Activated T-helper 9 cell treated with anti-CD3 and anti-CD28 coated beads, Interleukin-2, amount 50 U/mL, for 16 hours (primary cell): Measurements from ENCODE around the gene BRK1.
"Not testable (repeated sequence)": the region's sequence is repeated elsewhere in the genome, so short reads cannot be mapped to it uniquely, and the experiment has no call there.

Experiments
- DNase-seq: peaks from one replicate; pipeline ENCODE4 v3.0.0-alpha.2; 2020; ENCODE audit warnings: low read depth

The BRK1 gene

DNA sequence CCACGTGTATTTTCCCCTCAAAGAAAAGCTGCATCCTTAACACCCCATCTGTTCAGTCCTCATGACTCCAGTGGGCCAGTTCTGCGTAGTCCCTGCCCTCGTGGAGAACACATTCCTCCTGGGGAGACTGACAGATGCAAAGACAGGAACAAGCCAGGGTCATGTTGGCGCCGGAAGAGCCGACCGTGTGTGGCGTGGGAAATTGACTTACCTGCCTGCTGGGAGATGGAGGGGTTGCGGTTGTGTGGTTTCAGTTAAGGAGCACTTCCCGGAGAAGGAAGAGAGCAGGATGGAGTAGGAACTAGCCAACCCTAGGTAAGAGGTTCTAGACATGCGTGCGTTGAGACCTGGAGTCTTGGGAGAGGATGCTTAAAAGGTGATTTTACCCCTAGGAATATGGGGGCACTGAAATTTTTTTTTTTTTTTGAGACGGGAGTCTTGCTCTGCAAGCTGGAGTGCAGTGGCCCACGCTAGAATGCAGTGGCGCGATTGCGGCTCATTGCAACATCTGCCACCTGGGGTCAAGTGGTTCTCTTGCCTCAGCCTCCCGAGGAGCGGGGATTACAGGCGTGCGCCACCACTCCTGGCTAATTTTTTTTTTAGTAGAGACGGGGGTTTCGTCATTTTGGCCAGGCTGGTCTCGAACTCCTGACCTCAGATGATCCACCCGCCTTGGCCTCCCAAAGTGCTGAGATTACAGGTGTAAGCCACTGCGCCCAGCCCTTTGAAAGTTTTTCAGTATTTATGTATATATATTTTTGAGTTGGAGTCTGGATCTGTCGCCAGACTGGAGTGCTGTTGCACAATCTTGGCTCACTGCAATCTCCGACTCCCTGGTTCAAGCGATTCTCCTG, 27.5 kb downstream of the BRK1 start:
- no peak for DNase-seq

DNA sequence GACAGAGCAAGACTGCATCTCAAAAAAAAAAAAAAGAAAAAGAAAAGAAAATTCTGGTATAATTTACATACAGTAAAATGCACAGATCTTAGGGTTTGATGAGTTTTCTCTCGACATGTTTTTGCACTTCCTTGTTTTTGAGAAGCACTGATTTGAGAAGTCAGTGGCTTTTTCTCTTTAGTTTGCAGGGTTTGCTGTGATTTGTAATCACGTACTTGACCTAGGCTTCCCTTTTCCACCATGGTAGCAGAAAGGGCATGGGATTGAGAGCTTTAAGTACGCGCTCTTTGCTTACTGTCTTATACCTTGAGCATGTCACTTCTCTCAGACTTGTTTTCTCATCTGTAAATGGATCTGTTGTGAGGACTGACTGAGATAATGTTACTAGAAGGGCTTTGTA, 30.2 kb downstream of the BRK1 start:
- no peak for DNase-seq

DNA sequence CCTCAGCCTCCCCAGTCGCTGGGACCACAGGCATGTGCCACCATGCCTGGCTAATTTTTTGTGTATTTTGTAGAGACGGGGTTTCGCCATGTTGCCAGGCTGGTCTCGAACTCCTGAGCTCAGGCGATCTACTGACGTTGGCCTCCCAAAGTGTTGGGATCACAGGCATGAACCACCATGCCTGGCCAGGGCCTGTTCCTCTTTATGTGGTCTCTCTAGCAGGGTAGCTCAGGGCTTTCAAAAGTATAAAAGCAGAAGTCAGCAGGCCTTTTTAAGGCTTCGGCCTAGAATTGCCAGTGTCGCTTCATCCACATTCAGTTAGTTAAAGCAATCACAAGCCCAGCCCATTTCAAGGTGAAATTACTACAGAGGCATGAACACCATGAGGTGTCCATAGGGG, 33.8 kb downstream of the BRK1 start:
- DNase-seq, result no peak

DNA sequence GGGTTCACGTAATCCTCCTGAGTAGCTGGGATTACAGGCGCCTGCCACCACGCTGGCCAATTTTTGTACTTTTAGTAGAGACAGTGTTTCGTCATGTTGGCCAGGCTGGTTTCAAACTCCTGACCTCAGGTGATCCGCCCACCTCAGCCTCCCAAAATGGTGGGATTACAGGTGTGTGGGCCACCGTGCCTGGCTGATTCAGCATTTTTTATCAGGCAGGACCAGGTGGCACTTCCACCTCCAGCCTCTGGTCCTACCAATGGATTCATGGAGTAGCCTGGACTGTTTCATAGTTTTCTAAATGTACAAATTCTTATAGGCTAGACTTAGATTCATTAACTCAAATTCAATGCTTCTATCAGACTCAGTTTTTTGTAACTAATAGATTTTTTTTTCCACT, 35.5 kb downstream of the BRK1 start:
- no peak for DNase-seq

- no peak for DNase-seq
These were observed 39.1 kb downstream of the BRK1 start for GRCh38 chr3:10154335-10155122.

DNA sequence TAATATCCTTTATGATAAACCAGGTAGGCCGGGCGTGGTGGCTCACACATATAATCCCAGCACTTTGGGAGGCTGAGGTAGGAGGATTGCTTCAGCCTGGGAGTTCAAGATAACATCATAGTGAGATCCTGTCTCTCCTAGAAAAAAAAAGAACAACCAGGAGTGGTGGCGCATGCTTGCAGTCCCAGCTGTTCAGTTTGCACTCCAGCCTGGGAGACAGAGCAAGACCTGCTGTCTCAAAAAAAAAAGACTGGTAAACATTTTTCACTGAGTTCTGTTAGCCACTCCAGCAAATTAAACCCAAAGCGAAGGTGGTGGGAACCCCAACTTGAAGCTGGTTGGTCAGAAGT, 39.6 kb downstream of the BRK1 start:
- DNase-seq, result no peak

- no peak for DNase-seq
These were observed 40.2 kb downstream of the BRK1 start for GRCh38 chr3:10155658-10156057.

GRCh38 chr3:10157031-10157430, 41.6 kb downstream of the BRK1 start:
- DNase-seq, result no peak

DNA sequence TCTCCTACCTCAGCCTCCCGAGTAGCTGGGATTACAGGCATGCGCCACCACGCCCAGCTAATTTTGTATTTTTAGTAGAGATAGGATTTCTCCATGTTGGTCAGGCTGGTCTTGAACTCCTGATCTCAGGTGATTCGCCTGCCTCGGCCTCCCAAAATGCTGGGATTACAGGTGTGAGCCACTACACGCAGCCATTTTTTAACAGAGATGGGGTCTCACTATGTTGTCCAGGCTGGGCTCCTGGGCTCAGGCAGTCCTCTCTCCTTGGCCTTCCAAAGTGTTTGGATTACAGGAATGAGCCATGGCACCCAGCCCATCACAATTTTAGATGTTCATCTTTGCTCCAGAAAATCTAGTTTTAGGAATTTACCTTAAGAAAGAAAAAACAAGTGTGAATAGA, 43.1 kb downstream of the BRK1 start:
- not testable (repeated sequence) for DNase-seq

DNA sequence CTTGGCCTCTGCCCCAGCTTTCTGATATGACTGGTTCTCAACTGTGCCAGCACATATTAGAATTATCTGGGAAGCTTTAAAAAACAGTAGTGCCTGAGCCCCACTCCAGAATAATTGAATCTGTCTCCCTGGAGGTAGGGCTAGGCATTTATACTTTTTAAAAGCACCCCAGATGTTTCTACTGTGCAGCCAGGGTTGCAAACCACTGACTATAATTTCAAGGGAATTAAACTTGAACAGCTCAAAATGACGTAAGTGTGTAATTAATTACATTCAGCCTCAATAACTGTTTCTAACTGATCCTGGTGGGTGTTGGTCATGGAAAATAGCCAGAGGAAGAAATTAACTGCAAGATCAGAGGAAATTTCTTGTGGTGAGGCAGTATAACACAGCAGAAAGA, 44.9 kb downstream of the BRK1 start:
- no peak for DNase-seq

- no peak for DNase-seq
These were observed 45.5 kb downstream of the BRK1 start for GRCh38 chr3:10160925-10161324.

DNA sequence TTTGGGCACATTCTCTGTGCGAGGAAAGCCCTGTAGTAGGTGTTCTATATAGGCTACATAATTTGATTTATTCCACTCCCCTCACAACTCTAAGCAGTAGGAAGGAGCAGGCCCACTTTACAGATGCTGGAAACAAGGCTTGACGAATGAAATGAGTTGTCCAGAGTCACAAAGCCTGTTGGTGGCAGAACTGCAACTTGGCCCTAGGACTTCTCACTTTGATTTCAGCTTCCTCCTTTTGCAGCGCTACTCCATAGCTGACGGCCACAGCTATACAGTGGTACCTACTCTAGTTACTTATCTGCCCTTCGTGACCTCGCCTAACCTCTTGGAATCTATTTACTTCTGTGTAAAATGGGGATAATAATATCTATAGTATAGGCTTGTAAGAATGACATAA, 46.7 kb downstream of the BRK1 start:
- no peak for DNase-seq

DNA sequence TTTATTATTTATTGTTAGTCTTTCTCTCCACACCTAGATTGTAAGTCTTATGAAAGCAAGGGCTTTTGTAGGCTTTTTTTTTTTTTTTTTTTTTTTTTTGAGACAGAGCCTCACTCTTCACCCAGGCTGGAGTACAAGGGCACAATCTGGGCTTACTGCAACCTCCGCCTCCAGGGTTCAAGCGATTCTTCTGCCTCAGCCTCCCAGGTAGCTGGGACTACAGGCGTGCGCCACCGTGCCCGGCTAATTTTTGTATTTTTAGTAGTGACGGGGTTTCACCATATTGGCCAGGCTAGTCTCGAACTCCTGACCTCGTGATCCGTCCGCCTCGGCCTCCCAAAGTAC, 48.7 kb downstream of the BRK1 start:
- DNase-seq, result not testable (repeated sequence)

DNA sequence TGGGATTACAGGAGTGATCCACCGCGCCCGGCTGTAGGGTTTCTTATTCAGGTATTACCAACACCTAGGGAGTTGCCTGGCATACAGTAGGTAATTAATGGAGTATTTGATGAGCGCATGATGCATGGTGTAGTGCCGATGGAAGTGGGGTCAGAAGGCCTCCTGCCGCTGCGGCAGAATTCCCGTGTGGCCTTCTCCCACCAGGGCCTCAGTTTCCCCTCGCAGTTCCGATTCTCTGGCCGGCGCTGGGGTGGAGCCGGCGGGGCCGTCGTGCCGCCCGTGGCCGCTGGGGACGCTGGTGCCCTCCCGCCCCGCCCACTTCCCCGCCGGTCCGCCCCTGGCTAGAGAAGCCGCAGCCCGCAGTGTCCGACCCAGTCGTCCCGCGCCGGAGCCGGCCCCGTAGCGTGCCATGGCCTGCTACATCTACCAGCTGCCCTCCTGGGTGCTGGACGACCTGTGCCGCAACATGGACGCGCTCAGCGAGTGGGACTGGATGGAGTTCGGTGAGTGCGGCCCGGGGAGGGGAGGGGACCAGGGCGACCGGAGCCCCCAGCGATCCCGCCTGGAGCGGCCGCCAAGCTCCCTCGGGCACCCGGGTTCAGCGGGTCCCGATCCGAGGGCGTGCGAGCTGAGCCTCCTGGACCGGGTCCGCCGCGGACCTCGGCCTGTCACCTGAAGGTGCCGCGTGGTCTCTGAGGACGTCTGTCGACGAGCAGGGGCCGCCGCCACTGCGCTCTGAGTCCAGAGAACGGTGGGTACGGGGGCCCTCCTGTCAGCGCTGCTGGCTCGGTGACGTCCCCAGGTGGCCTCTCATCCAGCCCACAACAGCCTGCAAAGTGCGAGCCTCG, 49.3 kb downstream of the BRK1 start, which contains the start of gene IRAK2:
TSS of gene IRAK2 (plus strand) at position 374 of the 848 bp plus-strand sequence. CDS start at position 410, 36 bp downstream.
- peak; percentile 54 for DNase-seq

GRCh38 chr3:10166213-10166604, 50.7 kb downstream of the BRK1 start:
- no peak for DNase-seq

- no peak for DNase-seq
These were observed 53.6 kb downstream of the BRK1 start for GRCh38 chr3:10169000-10169496.

DNA sequence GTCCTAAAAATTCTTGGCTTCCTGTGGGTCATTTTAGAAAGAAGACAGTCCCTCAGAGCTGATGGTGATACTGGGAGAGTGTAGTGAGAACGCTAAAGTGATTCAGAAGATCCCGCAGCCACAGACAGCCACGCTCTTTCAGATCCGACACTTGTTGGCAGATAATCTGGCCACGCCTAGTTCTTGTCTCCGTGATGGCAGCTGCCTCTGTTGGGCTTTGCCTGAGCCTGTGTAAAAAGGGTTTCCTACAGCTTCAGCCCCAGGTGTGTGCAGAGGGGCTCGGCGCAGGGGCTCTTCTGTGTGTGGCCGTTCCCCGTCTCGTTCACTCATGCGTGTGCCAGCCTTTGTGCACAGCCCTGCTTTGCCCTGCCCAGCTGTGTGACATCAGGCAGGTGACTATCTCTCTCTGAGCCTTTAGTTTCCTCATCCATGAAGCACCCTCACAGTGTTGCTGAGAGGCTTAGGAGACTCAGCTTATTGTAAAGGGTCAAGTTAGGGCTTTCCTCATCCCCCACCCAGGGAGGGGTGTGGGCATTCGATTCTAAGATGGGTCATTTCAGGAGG, 55.5 kb downstream of the BRK1 start:
- DNase-seq, result no peak

GRCh38 chr3:10173095-10173925, 57.8 kb downstream of the BRK1 start:
- no peak for DNase-seq

DNA sequence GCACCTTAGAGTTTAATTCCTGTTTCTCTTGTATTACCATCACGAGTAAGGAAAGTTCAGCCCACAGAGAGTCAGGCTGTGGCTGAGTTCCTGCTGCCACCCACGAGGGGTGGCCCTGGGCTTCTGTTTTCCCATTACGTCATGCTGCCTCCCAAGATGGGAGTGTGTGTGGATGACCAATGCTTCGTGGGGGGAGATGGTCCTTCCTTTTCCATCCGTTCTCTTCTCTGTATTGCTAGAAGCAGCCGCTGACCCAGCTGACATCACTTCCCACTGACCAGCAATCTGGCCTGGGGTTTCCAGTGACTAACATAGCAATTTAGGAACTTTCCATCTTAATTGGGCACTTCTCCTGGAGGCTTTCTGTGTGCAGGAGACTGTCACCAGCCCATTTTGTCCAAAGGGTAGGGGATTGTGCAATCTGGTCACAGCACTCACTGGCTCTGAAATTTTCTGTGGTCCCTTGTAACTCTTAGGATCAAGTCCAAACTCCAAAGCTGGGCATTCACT, 58.5 kb downstream of the BRK1 start:
- no peak for DNase-seq

GRCh38 chr3:10175334-10175733, 59.9 kb downstream of the BRK1 start:
- DNase-seq, result not testable (repeated sequence)

GRCh38 chr3:10176150-10176549, 60.7 kb downstream of the BRK1 start:
- DNase-seq, result not testable (repeated sequence)
